B cell (primary cell): ENCODE measurements around the gene ARHGAP18. TPM values are rescaled to one million over a fixed set of nuclear protein-coding genes. Genes with fewer than 3 reads are reported as not detected.

ENCODE experiments used
- ATAC-seq: fragments of 200-7000 bp; cut with Tn5 transposase; one replicate; pipeline ENCODE4 v1.10.0; 2021; ENCODE audit warnings: low read depth, mild to moderate bottlenecking, moderate number of reproducible peaks, moderate library complexity
- CTCF ChIA-PET: fragments of 350-600 bp; sonication (Branson Sonifier 250); formaldehyde crosslinking; loops from one replicate; lab custom pipeline; 2021; ENCODE audit warnings: antibody characterized with exemption, inconsistent platforms; lab: Charles Lee
- POLR2A ChIA-PET: fragments of 350-600 bp; sonication (Branson Sonifier 250); formaldehyde crosslinking; loops from one replicate; lab custom pipeline; 2021; ENCODE audit warnings: antibody characterized with exemption; lab: Charles Lee
- DNase-seq: peaks from one replicate; pipeline ENCODE4 v3.0.0; 2013
- H2AFZ ChIP-seq: 2 replicates; pipeline ENCODE4 v1.6.1; 2012; ENCODE audit warnings: mild to moderate bottlenecking, low read depth, low read length; ENCODE audit not compliant: insufficient read depth, poor library complexity, severe bottlenecking
- H3K27ac ChIP-seq, 2 donors: 1 replicate in 1 of 2; 2 replicates in 1 of 2; pipeline ENCODE4 v1.5.1; 2012 to 2013; ENCODE audit warnings: low read length in 2 of 2, mild to moderate bottlenecking in 2 of 2, moderate library complexity in 1 of 2
- H3K27me3 ChIP-seq, 4 experiments: fragments of 200-600 bp in 1 of 4; sonication (generic) in 1 of 4; replicated peaks in 1 of 4; 1 replicate in 2 of 4; 2 replicates in 2 of 4; pipeline versions ENCODE4 v1.6.1 to v1.7.0; 2013 to 2016; ENCODE audit warnings: low read length in 3 of 4, mild to moderate bottlenecking in 2 of 4, mixed read lengths in 1 of 4, moderate library complexity in 1 of 4; ENCODE audit not compliant: insufficient read depth in 4 of 4, control insufficient read depth in 3 of 4; ENCODE audit errors: control extremely low read depth in 1 of 4
- H3K36me3 ChIP-seq, 2 experiments: replicated peaks in 1 of 2; 1 replicate in 1 of 2; 2 replicates in 1 of 2; pipeline versions ENCODE4 v1.6.1 to v1.7.1; 2013; ENCODE audit warnings: low read length in 1 of 2; ENCODE audit not compliant: insufficient read depth in 2 of 2, control insufficient read depth in 1 of 2; ENCODE audit errors: control extremely low read depth in 1 of 2, extremely low read depth in 1 of 2
- H3K4me1 ChIP-seq, 2 donors: fragments of 200-600 bp in 1 of 2; sonication (generic) in 1 of 2; 1 replicate in 1 of 2; 2 replicates in 1 of 2; pipeline versions ENCODE4 v1.5.1 to v1.6.1; 2013 to 2017; ENCODE audit warnings: low read length in 2 of 2; ENCODE audit not compliant: control insufficient read depth in 2 of 2, insufficient read depth in 2 of 2
- H3K4me2 ChIP-seq: replicated peaks from 2 replicates; pipeline ENCODE3; 2012; ENCODE audit warnings: mild to moderate bottlenecking, low read depth, low read length; ENCODE audit not compliant: poor library complexity, severe bottlenecking
- H3K4me3 ChIP-seq, 5 experiments: fragments of 200-600 bp in 1 of 5; sonication (generic) in 1 of 5; 1 replicate in 3 of 5; 2 replicates in 2 of 5; pipeline versions ENCODE4 v1.5.1 to v1.7.0; 2011 to 2016; ENCODE audit warnings: low read length in 4 of 5, mild to moderate bottlenecking in 4 of 5, low read depth in 2 of 5, control low read depth in 1 of 5, moderate library complexity in 1 of 5; ENCODE audit not compliant: insufficient read depth in 1 of 5; ENCODE audit errors: control extremely low read depth in 1 of 5, extremely low read depth in 1 of 5
- H3K79me2 ChIP-seq: fragments of 200-600 bp; sonication (generic); one replicate; pipeline ENCODE4 v1.6.0; 2016; ENCODE audit warnings: low read length; ENCODE audit not compliant: control insufficient read depth, insufficient read depth
- H3K9ac ChIP-seq: fragments of 200-600 bp; sonication (generic); 2 replicates; pipeline ENCODE4 v1.6.1; 2017; ENCODE audit warnings: mild to moderate bottlenecking, low read length, moderate library complexity
- H3K9me3 ChIP-seq, 3 donors: one replicate each; pipeline versions ENCODE4 v1.6.1 to v1.7.1; 2013; ENCODE audit warnings: low read length in 2 of 3; ENCODE audit not compliant: control insufficient read depth in 2 of 3, insufficient read depth in 1 of 3; ENCODE audit errors: control extremely low read depth in 1 of 3
- H4K20me1 ChIP-seq: 2 replicates; pipeline ENCODE4 v1.6.0; 2012; ENCODE audit warnings: mild to moderate bottlenecking, low read length; ENCODE audit not compliant: insufficient read depth, control insufficient read depth, poor library complexity, severe bottlenecking
- H3K27ac Mint-ChIP-seq: one replicate; pipeline ENCODE4 v1.8.0; 2021; ENCODE audit warnings: mixed read lengths
- H3K27me3 Mint-ChIP-seq: one replicate; pipeline ENCODE4 v1.8.0; 2021; ENCODE audit warnings: mixed read lengths
- H3K4me1 Mint-ChIP-seq: one replicate; pipeline ENCODE4 v1.8.0; 2021; ENCODE audit warnings: mixed read lengths
- H3K4me3 Mint-ChIP-seq: one replicate; pipeline ENCODE4 v1.8.0; 2021; ENCODE audit warnings: mixed read lengths
- H3K9me3 Mint-ChIP-seq: one replicate; pipeline ENCODE4 v1.8.0; 2022; ENCODE audit warnings: mixed read lengths; ENCODE audit not compliant: insufficient read depth
- CTCF ChIP-seq: fragments of 200-600 bp; IDR thresholded peaks from one replicate; pipeline ENCODE4 v1.8.0; 2022; ENCODE audit warnings: antibody characterized with exemption, mild to moderate bottlenecking
- EZH2 ChIP-seq: IDR thresholded peaks from 2 replicates; pipeline ENCODE4 v1.6.1; 2012; ENCODE audit warnings: borderline replicate concordance, low read depth, mild to moderate bottlenecking, moderate library complexity, low read length; ENCODE audit not compliant: insufficient read depth, poor library complexity, severe bottlenecking
- WGBS: methylation state at CpG from one replicate; pipeline ENCODE4 v1.1.5; 2013; ENCODE audit warnings: missing lambda C conversion rate; ENCODE audit not compliant: insufficient coverage; 5-methylcytosine and 5-hydroxymethylcytosine counted together
- intact Hi-C: fragments of 100-400 bp; cut with micrococcal nuclease; formaldehyde crosslinking; loops from one replicate; pipeline ENCODE4 v1.10.0; 2022
- polyA plus RNA-seq: library from polyadenylated mRNA; depleted of rRNA; stranded (reverse); fragments of >200 nt; gene quantifications from 2 replicates; pipeline ENCODE4 v1.2.3, GENCODE V29; 2012
- total RNA-seq, 2 donors: library from RNA; stranded (reverse); fragments of 120-200 nt in 1 of 2; gene quantifications; 1 replicate in 1 of 2; 2 replicates in 1 of 2; pipeline versions ENCODE4 v1.2.3 to v1.2.4, GENCODE V29; 2013 to 2022

The ARHGAP18 gene
- total and polyA plus RNA-seq, 2 donors (not counting 1 experiment from before 2014, with no cell fraction given): 0.95 to 3.9 TPM

- intact Hi-C loops: no loop called here
- ATAC-seq (no peak), DNase-seq (no peak)
- Histone ChIP-seq H3K9me3 (no peaks in the 10 kb centered on the region), H3K27me3 (no peaks in the 10 kb centered on the region), H3K4me2 (no peak overlapping the region), H2AFZ (no peak overlapping the region), H3K4me1 (no peaks in the 10 kb centered on the region), H3K79me2 (no peaks in the 10 kb centered on the region), H3K36me3 (no peaks in the 10 kb centered on the region), H4K20me1 (no peaks in the 10 kb centered on the region), H3K9ac (no peak overlapping the region), H3K4me3 (no peak overlapping the region), H3K27ac (no peak overlapping the region)
- Mint-ChIP-seq H3K4me3 (no peak overlapping the region), H3K27ac (no peak overlapping the region), H3K4me1 (no peaks in the 10 kb centered on the region), H3K9me3 (no peaks in the 10 kb centered on the region), H3K27me3 (no peaks in the 10 kb centered on the region)
- 100% methylated on average over 3 of the region's 15 CpGs for WGBS
- ChIA-PET POLR2A (no interaction called here), CTCF (interaction anchor here (0.7 kb wide), 2 partner anchors 48 to 290 kb away, joined by 3 to 4 read pairs; no protein-coding TSS in a partner anchor)
- no peak for TF ChIP-seq CTCF
- no peak for TF ChIP-seq EZH2
Observed at GRCh38 chr6:129648819-129649491, 61.0 kb downstream of the ARHGAP18 start.

- no peak overlapping the region for H3K4me3 ChIP-seq
- intact Hi-C loops: no loop called here
- TF ChIP-seq EZH2: no peak
- no peak for TF ChIP-seq CTCF
- H3K4me2 ChIP-seq: no peak overlapping the region
- DNase-seq (no peak), ATAC-seq (no peak)
- Mint-ChIP-seq H3K9me3 (no peaks in the 10 kb centered on the region), H3K27me3 (no peaks in the 10 kb centered on the region), H3K4me1 (no peaks in the 10 kb centered on the region), H3K27ac (no peak overlapping the region), H3K4me3 (no peak overlapping the region)
- H3K9me3 ChIP-seq: no peaks in the 10 kb centered on the region
- POLR2A ChIA-PET: no interaction called here
- H3K79me2 ChIP-seq: no peaks in the 10 kb centered on the region
- H4K20me1 ChIP-seq: no peaks in the 10 kb centered on the region
- no peak overlapping the region for H3K9ac ChIP-seq
- H3K36me3 ChIP-seq: no peaks in the 10 kb centered on the region
- no peak overlapping the region for H3K27ac ChIP-seq
- 100% methylated on average over 2 of the region's 2 CpGs for WGBS
- no peak overlapping the region for H2AFZ ChIP-seq
- H3K27me3 ChIP-seq: no peaks in the 10 kb centered on the region
- no peaks in the 10 kb centered on the region for H3K4me1 ChIP-seq
- CTCF ChIA-PET: no interaction called here
Observed at GRCh38 chr6:129647044-129647443, 62.9 kb downstream of the ARHGAP18 start.
